Lung microvascular endothelial cell (primary cell): ENCODE results near the gene FGFR3. TPM values are rescaled to one million over a fixed set of nuclear protein-coding genes. Genes with fewer than 3 reads are reported as not detected.
A peak's percentile ranks its signal among the peaks of the same experiment; 100 is the strongest.

ENCODE experiments used
- DNase-seq, 2 donors: peaks; one replicate each; pipeline versions ENCODE4 v3.0.0 to v3.0.0-alpha.2; 2010; ENCODE audit warnings: low read depth in 2 of 2
- total RNA-seq: library from RNA; depleted of rRNA; stranded (reverse); fragments of >200 nt; gene quantifications from 2 replicates; pipeline ENCODE4 v1.2.1, GENCODE V29; 2014

FGFR3 gene
- 0.79 and 1.3 TPM in 2 replicates for total RNA-seq

DNA sequence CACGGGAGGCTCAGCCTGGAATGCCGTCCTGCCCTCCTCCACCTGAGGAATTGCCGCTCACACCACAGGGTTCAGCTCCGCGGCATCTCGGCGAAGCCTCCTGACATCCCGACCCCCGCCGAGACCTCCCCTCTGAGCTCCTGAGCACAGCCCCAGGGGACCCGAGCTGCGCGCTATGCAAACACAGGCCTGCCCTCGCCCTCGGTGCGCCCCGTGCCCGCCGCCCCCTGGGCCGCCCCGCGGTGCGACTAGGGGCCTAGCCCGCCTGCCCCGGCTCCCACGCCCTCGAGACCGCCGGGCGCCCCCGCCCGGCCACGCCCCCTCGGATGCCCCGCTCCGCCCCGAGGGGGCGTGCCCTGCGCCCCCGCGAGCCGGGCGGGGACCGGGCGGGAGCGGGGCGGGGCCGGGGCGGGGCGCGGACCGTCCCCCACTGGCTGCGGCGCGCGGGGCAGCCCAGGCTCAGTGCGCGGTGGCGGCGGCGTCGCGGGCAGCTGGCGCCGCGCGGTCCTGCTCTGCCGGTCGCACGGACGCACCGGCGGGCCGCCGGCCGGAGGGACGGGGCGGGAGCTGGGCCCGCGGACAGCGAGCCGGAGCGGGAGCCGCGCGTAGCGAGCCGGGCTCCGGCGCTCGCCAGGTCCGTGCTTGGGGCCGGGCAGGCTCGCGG lies at the start of gene FGFR3:
TSS of gene FGFR3 (plus strand) at position 462 of the 664 bp plus-strand sequence. CDS start 642 bp downstream, outside the sequence.
- DNase-seq: peak; percentile 16 to 51

DNA sequence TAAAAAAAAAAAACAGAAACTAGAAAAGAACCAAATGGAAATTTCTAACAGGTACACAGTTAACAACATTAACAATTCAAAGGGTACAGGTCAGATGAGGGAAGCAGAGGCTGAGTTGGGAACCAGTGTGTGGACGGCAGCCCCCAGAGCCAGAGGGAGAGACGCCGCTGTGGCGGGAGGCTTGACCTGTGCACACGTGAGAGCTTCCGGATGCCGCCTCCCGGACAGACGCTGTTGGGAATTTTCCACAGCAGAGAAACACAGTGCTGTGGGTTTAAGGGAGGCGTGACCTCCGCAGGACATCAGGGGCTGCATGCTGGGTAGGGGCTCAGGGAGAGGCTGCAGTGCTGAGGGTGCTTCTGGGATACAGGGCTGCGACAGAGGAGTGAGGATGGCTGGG lies 49.5 kb upstream of the FGFR3 start:
- peak in 1 of 2 donors; percentile 75 for DNase-seq

DNA sequence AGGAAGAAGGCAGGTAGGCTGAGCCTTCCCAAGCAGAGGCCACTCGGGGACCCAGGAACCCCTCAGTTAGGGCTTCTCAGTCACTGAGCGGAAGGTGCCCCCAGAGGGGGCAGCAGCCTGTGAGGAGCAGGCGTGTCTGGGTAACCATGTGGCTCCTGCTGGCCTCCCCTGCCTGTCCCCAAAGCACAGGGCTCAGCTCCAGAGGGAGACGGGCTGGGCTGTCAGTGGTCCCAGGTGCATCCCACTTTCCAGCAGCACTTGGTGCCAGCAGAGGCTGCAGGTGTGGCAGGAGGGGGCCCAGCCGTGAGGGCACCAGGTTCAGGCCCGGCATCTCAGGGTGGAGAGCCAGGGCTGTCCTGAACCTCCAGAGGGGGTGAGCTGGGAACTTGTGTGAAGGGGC lies 49.1 kb upstream of the FGFR3 start:
- DNase-seq: no peak

DNA sequence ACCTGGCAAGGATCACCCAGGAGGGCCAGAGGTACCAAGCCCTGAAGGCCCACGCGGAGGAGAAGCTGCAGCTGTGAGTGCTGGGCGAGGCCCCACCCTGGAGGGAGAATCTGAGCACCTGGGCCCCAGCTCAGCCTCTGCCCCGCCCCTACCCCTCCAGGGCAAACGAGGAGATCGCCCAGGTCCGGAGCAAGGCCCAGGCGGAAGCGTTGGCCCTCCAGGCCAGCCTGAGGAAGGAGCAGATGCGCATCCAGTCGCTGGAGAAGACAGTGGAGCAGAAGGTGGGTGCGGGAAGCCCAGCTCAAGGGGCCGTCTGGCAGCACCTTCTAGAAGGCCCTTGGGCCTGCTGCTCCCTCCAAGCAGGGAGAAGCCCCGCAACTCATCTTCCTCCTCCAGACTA lies 48.5 kb upstream of the FGFR3 start:
- no peak for DNase-seq

DNA sequence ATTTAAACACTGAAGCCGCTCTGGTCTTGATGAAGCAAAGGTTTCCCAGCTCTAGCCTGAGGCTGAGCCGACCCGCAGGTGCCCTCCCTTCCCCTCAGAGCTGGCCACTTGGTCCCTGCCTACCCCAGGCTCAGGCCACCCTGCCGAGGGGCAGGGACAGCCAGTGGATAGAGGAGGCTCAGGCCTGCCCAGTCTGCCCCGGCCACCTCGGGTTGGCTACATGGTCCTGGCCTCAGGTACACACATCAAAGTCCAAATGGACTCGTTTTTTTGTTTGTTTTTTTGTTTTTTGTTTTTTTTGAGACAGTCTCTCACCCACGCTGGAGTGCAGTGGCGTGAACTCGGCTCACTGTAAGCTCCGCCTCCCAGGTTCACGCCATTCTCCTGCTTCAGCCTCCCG lies 47.9 kb upstream of the FGFR3 start:
- DNase-seq: no peak

DNA sequence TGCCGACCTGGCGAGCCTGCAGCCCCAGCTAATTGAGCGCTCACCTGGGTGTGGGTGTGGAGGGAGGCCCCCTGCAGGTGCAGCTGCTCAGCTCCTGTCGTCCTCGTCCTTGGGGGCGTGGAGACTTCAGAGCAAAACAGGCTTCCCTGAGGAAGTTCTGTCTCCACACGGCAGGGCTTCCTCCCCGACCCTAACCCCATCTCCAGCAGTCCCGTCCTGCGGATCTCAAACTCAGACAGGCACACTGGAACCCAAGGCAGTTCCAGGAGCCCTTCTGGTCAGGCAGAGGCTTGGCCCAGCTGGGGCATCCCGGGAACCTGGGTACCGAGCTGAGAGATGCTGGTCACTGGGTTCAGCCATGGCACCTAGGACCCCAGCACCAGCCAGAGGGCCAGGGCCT lies 47.4 kb upstream of the FGFR3 start:
- no peak for DNase-seq

DNA sequence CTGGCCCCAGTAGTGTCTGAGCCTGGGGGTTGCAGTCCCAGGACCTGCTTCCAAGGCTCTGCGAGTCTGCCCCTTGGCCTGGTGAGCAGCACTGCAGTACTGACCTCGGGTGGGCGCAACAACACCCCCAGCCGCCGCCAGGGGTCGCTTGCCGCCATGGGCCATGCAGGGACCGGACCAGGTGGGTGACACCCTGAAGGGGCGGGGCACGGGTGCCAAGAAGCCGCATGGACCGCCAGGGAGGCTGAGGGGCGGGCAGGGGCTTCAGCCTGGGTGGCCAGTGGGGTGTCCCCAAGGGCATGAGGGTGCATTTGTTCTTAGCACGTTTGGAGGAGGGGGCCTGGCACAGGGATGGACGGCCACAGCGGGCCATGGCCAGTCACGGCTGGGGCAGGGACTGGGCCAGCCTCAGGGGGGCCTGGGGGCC lies 46.8 kb upstream of the FGFR3 start:
- peak; percentile 69 to 88 for DNase-seq

DNA sequence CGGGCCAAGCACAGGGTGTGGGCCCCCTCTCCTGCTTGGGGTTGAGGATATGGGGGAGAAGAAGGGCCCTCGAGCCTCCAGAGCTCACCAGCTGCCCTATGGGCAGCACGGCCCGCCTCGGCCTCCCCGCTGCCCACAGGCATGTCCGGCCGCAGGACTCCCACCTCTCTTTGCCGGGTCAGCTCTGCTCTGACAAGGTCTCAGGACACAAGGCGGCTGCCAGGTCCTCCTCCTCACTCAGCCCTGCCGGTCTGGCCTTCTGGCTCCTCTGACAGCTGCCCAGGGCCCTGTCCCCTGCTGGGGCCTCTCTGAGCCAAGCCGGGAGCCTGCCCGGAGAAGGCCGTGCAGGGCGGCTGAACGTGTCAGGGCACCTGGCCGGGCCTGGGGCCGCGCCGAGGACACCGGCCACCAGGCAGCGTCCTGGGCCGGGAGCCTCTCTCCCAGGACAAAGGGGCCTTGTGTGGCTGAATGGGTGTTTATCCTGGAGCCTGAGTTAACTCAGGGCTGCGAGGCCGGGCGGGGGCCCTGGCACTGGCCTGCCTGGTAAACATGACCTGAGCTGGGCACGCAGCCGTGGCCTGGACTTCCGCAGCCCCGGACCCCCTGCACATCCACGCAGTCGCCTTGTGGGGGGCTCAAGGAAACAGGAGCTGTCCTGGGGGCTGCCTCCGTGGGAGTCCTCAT lies 46.0 kb upstream of the FGFR3 start:
- DNase-seq: no peak

DNA sequence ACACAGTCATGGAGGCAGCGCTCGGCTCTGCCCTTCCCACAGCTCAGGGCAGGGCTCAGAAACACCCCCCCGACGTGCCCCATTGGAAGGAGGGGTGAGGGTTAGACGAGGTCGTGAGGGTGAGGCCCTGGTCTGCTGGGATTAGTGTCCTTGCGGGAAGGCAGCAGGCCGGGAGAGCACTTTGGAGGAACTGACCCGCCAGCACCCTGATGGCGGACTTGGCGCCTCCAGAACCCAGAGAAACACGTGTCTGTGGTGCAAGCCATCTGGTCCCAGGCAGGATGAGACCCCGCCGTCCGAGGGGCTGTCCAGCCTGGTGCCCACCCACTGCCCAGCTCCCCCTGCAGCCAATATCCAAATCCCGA lies 45.5 kb upstream of the FGFR3 start:
- no peak for DNase-seq

DNA sequence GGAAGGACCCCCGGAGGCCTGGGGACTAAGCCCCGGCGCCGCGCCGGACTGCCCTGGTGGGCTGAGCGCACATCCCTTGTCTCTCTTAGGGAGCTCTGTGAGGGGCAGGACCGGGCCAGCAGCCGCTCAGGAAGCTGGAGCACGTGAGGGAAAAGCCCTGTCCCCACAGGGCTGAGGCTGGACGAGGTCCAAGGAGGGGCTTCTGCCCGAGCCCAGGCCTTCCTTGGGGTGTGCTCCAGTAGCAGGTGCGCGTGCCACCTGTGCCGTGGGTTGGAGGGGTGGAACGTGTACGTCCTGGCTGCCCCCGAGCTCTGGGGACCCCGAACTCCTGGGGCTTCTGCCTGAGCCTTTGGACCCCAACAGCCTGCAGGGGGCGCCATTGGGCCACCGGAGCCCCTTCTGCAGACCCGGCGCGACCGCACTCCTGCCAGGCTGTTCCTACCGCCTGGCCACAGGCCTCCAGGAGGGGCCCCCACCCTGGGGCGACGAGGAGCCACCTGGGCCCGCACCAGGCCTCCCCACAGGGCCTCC lies 44.6 kb upstream of the FGFR3 start:
- DNase-seq: peak; percentile 70 to 81

DNA sequence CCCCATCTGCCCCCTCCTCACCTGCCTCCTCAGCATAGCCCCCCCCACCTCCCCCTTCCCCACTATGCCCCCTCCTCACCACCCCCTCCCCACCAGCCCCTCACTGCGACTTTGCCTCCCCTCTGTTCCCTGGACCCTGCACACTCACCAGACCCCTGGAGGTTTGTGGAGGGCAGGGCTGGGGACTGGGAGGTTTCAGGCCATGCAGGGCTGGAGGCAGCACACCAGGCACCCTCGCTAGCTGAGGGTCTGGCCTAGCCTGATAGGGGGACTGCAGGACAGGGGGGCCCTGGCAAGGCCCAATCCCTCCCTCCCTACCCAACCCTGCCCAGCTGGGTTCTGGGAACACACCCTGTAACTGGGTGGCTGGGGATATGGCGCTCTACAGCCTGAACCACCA lies 43.7 kb upstream of the FGFR3 start:
- DNase-seq: no peak

DNA sequence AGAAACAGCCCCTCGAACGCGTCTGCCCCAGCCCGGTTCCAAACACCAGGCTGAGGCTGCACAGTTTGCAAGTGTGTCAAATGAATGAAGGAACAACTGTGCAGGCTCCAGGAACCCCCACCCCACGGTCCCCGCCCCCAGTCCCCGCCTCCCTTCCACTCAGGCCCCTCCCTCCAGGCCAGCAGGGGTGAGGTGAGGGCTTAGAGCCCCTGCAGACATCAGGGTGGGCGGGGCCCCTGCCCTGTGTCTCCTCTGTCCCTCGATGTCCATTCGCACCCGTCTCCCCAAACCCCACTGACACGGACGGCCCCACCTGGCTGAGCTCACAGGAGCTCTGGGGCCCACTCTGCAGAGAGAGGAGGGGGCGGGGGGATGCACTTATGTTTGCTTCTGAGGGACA lies 43.3 kb upstream of the FGFR3 start:
- no peak for DNase-seq

DNA sequence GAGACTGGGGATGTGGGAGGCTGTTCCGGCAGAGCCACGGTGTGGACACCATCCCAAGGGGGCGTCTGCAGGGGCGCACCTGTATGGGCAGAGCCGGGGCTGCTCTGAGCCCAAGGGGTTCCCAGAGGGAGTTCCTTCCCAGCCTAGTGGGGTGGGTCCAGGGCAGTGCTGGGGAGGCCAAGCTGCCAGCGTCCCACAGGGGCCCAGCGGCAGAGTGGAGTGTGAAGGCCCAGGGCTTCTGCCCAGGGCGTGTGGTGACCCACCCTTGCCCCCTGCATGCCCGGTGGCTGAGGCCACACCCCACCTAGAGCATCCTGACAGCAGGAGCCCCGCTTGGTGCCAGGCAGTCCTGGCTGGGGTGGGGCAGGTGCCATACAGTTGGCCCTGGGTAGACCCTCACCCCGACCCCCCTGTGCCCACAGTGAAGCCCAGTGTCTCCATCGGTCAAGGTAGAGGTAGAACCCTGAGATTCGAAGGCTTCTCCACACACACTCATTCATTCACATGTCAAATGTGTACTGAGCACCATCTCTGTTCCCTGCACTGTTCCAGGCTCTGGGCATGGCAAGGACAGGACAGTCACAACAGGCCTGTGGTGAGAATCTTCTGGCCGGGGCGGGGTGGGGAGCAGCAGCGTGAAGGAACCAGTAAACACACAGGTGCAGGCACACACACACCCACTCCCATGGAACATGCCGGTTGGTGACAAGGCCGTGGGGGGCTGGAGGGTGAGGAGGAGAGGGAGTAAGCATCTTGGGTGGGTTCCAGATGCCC lies 42.5 kb upstream of the FGFR3 start:
- no peak for DNase-seq

DNA sequence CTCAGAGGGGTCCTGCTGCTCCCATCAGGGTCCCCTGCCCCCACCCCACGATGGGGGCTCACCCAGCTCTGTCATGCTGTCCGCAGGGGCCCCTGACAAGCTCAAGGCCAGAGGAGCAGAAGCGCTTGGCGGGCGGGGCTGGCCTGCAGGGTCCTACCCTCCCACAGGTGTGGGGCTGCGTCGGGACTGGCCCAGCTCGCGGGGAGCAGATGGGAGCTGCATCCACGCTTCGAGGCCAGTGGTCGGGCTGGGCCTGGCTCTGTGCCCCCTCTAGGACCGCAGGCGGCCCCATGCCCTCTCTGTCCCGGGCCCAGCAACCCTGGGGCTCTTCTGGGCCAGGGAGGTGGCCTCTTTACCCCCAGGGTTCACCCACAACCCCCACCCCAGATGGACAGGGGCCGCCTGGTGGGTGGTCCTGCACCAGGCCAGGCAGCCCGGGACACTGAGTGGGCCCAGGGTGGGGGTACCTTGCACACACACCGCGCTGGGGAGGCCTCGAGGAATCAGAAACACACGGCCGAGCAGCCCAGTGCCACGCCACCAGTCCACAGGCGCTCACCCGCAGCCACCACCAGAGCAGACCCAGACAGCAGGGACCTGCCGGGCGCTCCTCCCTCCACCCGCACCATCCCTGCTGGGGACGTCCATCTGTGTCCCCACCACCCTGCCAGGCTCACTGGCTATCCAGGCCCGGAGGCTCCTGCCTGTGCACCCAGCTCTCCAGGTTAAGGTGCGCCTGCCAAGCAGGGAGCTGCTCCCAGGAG lies 41.8 kb upstream of the FGFR3 start:
- DNase-seq: no peak

DNA sequence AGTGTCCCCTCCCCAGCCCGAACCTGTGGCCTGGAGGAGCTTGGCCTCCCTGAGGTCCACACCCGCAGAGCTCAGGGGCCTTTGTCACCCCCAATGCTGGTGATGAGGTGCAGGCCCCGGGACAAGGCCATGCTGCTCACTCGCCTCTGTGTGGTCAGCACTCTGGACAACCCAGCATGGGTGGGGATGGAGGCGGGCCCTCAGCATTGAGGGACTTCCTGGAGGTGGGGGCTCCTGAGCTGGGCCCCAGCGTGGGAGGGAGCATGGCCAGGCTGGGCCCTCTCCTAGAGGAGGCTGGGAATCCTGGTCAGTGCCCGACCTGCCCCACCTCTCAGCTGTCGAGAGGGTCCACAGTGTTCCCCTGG lies 41.2 kb upstream of the FGFR3 start:
- no peak for DNase-seq

DNA sequence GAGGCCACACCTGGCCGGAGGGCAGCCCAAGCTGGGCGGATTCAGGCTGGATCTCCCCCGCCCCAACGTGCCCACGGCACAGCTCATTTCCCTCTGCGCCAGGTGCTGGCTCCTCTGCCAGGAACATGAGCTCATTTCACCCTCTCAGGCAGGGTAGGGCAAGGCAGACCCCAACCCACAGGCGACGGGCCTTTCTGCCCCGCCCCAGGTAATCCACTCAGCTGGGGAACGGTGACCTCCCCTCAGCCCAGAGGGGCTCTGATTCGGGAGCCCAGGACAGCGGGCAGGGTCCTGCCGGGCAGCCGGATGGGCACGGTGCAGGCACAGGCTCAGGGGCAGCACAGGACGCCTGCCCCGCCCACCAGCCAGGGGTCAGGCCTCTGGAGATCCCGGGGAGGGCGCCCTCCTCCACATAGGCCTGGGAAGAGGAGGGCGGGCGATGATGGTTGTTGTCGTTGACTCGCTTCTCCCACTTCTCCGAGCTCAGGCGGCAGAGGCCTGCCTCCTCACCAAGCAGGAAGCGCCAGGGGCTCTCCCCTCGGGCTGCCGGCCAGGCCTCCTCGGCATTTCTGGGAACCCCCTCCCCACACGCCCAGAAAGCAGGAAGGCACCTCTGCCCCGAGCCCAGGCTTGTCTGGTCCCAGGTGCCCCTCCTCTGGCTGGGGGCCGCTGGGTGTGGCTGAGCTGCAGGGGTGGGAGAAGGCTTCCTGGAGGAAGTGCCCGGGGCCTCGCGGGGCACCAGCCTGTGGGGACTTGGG lies 40.6 kb upstream of the FGFR3 start:
- peak; percentile 26 for DNase-seq

DNA sequence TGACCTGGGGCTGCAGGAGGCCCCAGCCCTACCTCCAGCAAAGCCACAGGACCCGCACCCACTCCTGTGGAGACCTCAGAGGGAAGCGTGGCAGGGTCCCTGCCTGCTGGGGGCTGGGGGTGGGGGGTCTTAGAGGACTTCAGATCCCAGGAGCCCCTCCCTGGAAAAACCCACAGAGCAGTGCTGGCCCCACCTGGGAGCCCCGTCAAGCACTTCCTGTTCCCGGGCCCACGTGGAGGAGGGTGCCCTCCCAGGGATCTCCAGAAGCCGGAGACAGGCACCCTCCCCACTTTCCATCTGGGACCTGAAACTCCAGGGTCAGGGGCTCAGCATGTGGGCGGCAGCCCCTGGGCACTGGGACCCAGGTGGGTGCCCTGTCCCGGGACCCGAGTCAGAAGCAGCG lies 39.8 kb upstream of the FGFR3 start:
- DNase-seq: no peak

DNA sequence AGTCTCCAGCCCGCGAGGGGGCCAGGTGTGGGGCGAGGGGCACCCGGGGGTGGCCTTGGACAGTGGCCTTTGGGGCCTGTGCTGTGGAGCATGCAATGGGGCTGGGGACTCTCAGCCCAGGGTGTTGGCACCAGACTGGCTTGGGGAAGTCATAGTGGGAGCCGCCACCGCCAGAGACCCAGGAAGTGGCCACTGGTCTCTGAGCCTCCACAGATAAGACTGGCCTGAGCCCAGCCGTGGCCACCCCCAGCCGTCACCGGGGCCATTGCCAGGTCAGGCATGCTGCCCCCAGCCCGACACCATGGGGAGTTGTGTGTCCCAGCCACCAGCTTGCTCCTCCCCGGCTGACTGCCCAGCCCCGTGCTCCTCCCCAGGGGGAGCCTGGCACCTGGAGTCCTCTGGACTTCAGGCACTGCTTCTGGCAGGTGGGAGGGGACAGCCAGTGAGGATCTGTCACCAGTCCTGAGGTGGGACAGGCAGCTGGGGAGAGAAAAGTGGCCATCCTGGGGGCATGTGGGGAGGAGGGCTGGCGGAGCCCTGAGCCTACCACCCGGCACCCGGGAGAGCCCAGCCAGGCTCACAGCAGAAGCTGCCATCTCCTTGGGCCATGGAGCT lies 39.3 kb upstream of the FGFR3 start:
- no peak for DNase-seq

DNA sequence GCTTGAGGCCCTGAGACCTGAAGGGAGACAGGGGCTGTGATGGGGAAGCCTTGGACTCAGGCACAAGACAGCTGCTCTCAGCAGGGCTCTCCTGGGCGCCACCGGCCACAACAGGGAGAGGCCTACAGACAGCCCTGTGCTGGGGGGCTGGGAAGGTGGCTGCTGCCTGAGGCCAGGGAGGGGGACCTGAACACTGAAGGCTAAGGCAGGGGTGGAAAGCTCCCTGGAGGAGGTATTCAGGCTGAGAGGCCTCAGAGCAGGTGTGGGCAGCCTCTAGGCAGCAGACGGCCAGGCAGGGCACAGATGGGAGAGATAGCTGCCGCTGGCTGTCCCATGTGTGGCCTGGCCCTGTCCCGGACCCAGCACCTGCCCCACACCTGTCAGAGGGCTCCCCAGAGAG lies 38.8 kb upstream of the FGFR3 start:
- DNase-seq: no peak

DNA sequence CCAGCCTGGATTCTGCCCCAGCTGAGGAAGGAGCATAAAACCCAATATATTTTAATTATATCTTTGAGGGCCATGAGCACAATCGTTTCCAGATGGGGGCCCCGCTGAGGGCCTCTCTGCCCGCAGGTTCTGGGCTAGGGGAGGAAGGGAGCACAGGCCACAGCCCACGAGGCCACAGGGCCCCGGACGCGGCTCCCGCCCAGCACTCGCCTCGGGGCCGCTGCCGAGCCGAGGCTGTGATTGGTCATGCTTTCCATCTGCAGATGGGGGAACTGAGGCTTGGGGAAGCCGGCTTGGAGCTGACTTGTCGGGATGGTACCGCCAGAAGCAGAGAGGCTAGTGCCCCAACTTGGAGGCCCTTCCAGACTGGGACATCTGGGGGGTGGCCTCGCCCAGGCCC lies 37.8 kb upstream of the FGFR3 start:
- DNase-seq: no peak

DNA sequence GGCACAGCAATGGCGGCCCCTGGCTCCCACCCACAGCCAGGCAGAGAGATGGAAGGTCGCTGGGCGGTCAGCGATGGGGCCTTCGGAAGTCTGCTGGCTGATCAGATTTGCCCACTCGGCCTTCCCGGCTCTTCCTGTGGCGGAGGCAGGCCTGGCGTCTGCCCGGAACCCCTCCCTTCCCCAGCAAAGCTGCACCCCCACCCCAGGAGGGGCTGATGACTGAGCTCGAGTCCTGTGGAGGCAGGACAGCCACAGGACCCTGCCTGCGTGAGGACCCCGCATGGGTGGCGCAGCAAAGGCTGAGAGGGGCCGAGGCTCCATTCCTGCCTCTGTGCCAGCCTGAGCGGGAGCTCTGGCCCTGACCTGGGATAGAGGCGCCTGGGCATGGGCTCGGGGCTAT lies 37.0 kb upstream of the FGFR3 start:
- DNase-seq: peak; percentile 51 to 60
